Measurements from ENCODE around the gene PRAMEF25. TPM values are rescaled to one million over a fixed set of nuclear protein-coding genes. Genes with fewer than 3 reads are reported as not detected.
"Not testable (repeated sequence)": the region's sequence is repeated elsewhere in the genome, so short reads cannot be mapped to it uniquely, and the experiment has no call there.

PRAMEF25 gene
- total RNA-seq = not detected
- polyA plus RNA-seq (ENCODE audit: insufficient read depth, low read depth, low replicate concordance) = not detected
- long read RNA-seq, donor 1 = 0 reads
- long read RNA-seq, donor 2 = 0 reads
- long read RNA-seq, donor 3 = 0 reads
- long read RNA-seq, donor 4 = 0 reads
- long read RNA-seq, donor 5 = 0 reads
- long read RNA-seq, donor 6 = 0 reads
- long read RNA-seq, donor 7 = 0 reads
- long read RNA-seq, donor 8 = 0 reads
- long read RNA-seq, donor 9 = 0 reads
- long read RNA-seq, donor 10 = 0 reads

- H3K9ac ChIP-seq (ENCODE audit: low read length in 3 of 3); H3K36me3 ChIP-seq (ENCODE audit: control insufficient read depth in 2 of 3, insufficient read depth in 3 of 3, low read length in 3 of 3); intact Hi-C loops (cut with DNase I); H3K4me1 ChIP-seq (ENCODE audit: control insufficient read depth in 2 of 3, insufficient read depth in 2 of 3, low read depth in 1 of 3, low read length in 3 of 3); DNase-seq; H3K9me3 ChIP-seq (ENCODE audit: control insufficient read depth in 2 of 3, insufficient read depth in 1 of 3, low read length in 3 of 3); H3K27ac ChIP-seq (ENCODE audit: low read depth in 2 of 2, low read length in 2 of 2); FAIRE-seq; H3K27me3 ChIP-seq (ENCODE audit: control insufficient read depth, insufficient read depth, low read length); H3K4me3 ChIP-seq (ENCODE audit: low read length in 3 of 3): not testable (repeated sequence)
These were observed at the start of gene PRAMEF25 for GRCh38 chr1:13070474-13070873. Gene PRAMEF25 (plus strand): TSS chr1:13070774. CDS start chr1:13073694, 2,920 bp downstream.

GRCh38 chr1:13056475-13056874, 14.1 kb upstream of the PRAMEF25 start, which contains the start of gene PRAMEF27:
Gene PRAMEF27 (minus strand): TSS chr1:13056575. CDS start chr1:13053659, 2,916 bp downstream.
- H3K9me3 ChIP-seq (ENCODE audit: control insufficient read depth in 2 of 3, insufficient read depth in 1 of 3, low read length in 3 of 3); H3K9ac ChIP-seq (ENCODE audit: low read length in 3 of 3); H3K36me3 ChIP-seq (ENCODE audit: control insufficient read depth in 2 of 3, insufficient read depth in 3 of 3, low read length in 3 of 3); DNase-seq; FAIRE-seq; H3K27me3 ChIP-seq (ENCODE audit: control insufficient read depth, insufficient read depth, low read length); H3K27ac ChIP-seq (ENCODE audit: low read depth in 2 of 2, low read length in 2 of 2); H3K4me1 ChIP-seq (ENCODE audit: control insufficient read depth in 2 of 3, insufficient read depth in 2 of 3, low read depth in 1 of 3, low read length in 3 of 3); intact Hi-C loops (cut with DNase I); H3K4me3 ChIP-seq (ENCODE audit: low read length in 3 of 3): not testable (repeated sequence)

DNA sequence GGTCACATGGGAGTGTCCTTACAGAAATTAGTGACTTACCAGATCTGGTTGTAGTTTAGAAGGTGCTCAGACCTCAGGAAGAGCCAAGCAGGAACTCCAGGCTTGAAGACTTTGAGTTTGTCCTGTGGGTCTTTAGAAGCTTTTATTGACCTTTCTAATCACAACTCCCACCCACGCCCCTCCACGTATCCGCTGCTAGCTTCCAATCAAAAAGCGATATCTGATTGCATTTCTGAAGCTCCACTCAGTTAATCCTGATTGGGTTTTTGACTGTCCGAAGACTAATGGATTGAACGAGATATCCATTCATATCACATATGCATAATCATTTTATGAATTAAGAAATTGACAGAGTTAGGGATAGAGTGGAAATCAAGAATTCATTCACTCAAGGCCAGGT, 46.2 kb downstream of the PRAMEF25 start, which contains the start of gene HNRNPCL2:
HNRNPCL2 (minus strand) TSS at position 101 of the 400 bp plus-strand sequence. CDS start 454 bp downstream, outside the sequence.
- H3K27ac ChIP-seq (ENCODE audit: low read depth in 2 of 2, low read length in 2 of 2); H3K36me3 ChIP-seq (ENCODE audit: control insufficient read depth in 2 of 3, insufficient read depth in 3 of 3, low read length in 3 of 3); FAIRE-seq; H3K9me3 ChIP-seq (ENCODE audit: control insufficient read depth in 2 of 3, insufficient read depth in 1 of 3, low read length in 3 of 3); H3K27me3 ChIP-seq (ENCODE audit: control insufficient read depth, insufficient read depth, low read length); H3K4me1 ChIP-seq (ENCODE audit: control insufficient read depth in 2 of 3, insufficient read depth in 2 of 3, low read depth in 1 of 3, low read length in 3 of 3); intact Hi-C loops (cut with DNase I); H3K9ac ChIP-seq (ENCODE audit: low read length in 3 of 3); DNase-seq; H3K4me3 ChIP-seq (ENCODE audit: low read length in 3 of 3): not testable (repeated sequence)

Other genes with a start within 250 kb of the PRAMEF25 start
- gene PRAMEF11, start 239.4 kb upstream of the PRAMEF25 start, total RNA-seq = not detected
- gene PRAMEF11, start 239.4 kb upstream of the PRAMEF25 start, polyA plus RNA-seq (ENCODE audit: insufficient read depth, low read depth, low replicate concordance) = not detected
- not detected for gene HNRNPCL1, start 222.1 kb upstream of the PRAMEF25 start, total RNA-seq
- gene HNRNPCL1, start 222.1 kb upstream of the PRAMEF25 start, polyA plus RNA-seq (ENCODE audit: insufficient read depth, low read depth, low replicate concordance) = not detected
- not detected for gene PRAMEF2, start 213.7 kb upstream of the PRAMEF25 start, total RNA-seq
- gene PRAMEF2, start 213.7 kb upstream of the PRAMEF25 start, polyA plus RNA-seq (ENCODE audit: insufficient read depth, low read depth, low replicate concordance) = not detected
- not detected for gene PRAMEF4, start 184.6 kb upstream of the PRAMEF25 start, total RNA-seq
- not detected for gene PRAMEF4, start 184.6 kb upstream of the PRAMEF25 start, polyA plus RNA-seq (ENCODE audit: insufficient read depth, low read depth, low replicate concordance)
- gene PRAMEF10, start 172.5 kb upstream of the PRAMEF25 start, total RNA-seq = not detected
- not detected for gene PRAMEF10, start 172.5 kb upstream of the PRAMEF25 start, polyA plus RNA-seq (ENCODE audit: insufficient read depth, low read depth, low replicate concordance)
- not detected for gene PRAMEF7, start 154.2 kb upstream of the PRAMEF25 start, total RNA-seq
- gene PRAMEF7, start 154.2 kb upstream of the PRAMEF25 start, polyA plus RNA-seq (ENCODE audit: insufficient read depth, low read depth, low replicate concordance) = not detected
- not detected for gene PRAMEF6, start 123.2 kb upstream of the PRAMEF25 start, total RNA-seq
- gene PRAMEF6, start 123.2 kb upstream of the PRAMEF25 start, polyA plus RNA-seq (ENCODE audit: insufficient read depth, low read depth, low replicate concordance) = not detected
- gene PRAMEF27, start 14.2 kb upstream of the PRAMEF25 start, total RNA-seq = not detected
- not detected for gene PRAMEF27, start 14.2 kb upstream of the PRAMEF25 start, polyA plus RNA-seq (ENCODE audit: insufficient read depth, low read depth, low replicate concordance)
- not detected for gene HNRNPCL3, start 10.0 kb upstream of the PRAMEF25 start, total RNA-seq
- gene HNRNPCL3, start 10.0 kb upstream of the PRAMEF25 start, polyA plus RNA-seq (ENCODE audit: insufficient read depth, low read depth, low replicate concordance) = not detected
- not detected for gene HNRNPCL2, start 46.1 kb downstream of the PRAMEF25 start, total RNA-seq
- not detected for gene HNRNPCL2, start 46.1 kb downstream of the PRAMEF25 start, polyA plus RNA-seq (ENCODE audit: insufficient read depth, low read depth, low replicate concordance)
- gene PRAMEF26, start 85.2 kb downstream of the PRAMEF25 start, total RNA-seq = not detected
- not detected for gene PRAMEF26, start 85.2 kb downstream of the PRAMEF25 start, polyA plus RNA-seq (ENCODE audit: insufficient read depth, low read depth, low replicate concordance)
- not detected for gene HNRNPCL4, start 94.9 kb downstream of the PRAMEF25 start, total RNA-seq
- not detected for gene HNRNPCL4, start 94.9 kb downstream of the PRAMEF25 start, polyA plus RNA-seq (ENCODE audit: insufficient read depth, low read depth, low replicate concordance)
- gene PRAMEF9, start 101.1 kb downstream of the PRAMEF25 start, total RNA-seq = not detected
- gene PRAMEF9, start 101.1 kb downstream of the PRAMEF25 start, polyA plus RNA-seq (ENCODE audit: insufficient read depth, low read depth, low replicate concordance) = not detected
- not detected for gene PRAMEF13, start 130.6 kb downstream of the PRAMEF25 start, total RNA-seq
- gene PRAMEF13, start 130.6 kb downstream of the PRAMEF25 start, polyA plus RNA-seq (ENCODE audit: insufficient read depth, low read depth, low replicate concordance) = not detected
- gene PRAMEF18, start 155.4 kb downstream of the PRAMEF25 start, total RNA-seq = not detected
- not detected for gene PRAMEF18, start 155.4 kb downstream of the PRAMEF25 start, polyA plus RNA-seq (ENCODE audit: insufficient read depth, low read depth, low replicate concordance)
- not detected for gene PRAMEF5, start 183.4 kb downstream of the PRAMEF25 start, total RNA-seq
- gene PRAMEF5, start 183.4 kb downstream of the PRAMEF25 start, polyA plus RNA-seq (ENCODE audit: insufficient read depth, low read depth, low replicate concordance) = not detected
- gene PRAMEF8, start 214.4 kb downstream of the PRAMEF25 start, total RNA-seq = not detected
- gene PRAMEF8, start 214.4 kb downstream of the PRAMEF25 start, polyA plus RNA-seq (ENCODE audit: insufficient read depth, low read depth, low replicate concordance) = not detected
- not detected for gene PRAMEF33, start 232.8 kb downstream of the PRAMEF25 start, total RNA-seq
- not detected for gene PRAMEF33, start 232.8 kb downstream of the PRAMEF25 start, polyA plus RNA-seq (ENCODE audit: insufficient read depth, low read depth, low replicate concordance)
- gene PRAMEF15, start 244.8 kb downstream of the PRAMEF25 start, total RNA-seq = not detected
- not detected for gene PRAMEF15, start 244.8 kb downstream of the PRAMEF25 start, polyA plus RNA-seq (ENCODE audit: insufficient read depth, low read depth, low replicate concordance)